Daoy (cell line): ENCODE measurements around the gene BFSP2. TPM values are rescaled to one million over a fixed set of nuclear protein-coding genes. Genes with fewer than 3 reads are reported as not detected.
"Not testable (repeated sequence)": the region's sequence is repeated elsewhere in the genome, so short reads cannot be mapped to it uniquely, and the experiment has no call there.

ENCODE experiments used
- DNase-seq: peaks from one replicate; pipeline ENCODE4 v3.0.0-alpha.2; 2015; ENCODE audit warnings: low read depth
- total RNA-seq: library from RNA; depleted of rRNA; stranded (reverse); fragments of >200 nt; shearing (Covaris generic); gene quantifications from 2 replicates; pipeline ENCODE4 v1.2.3, GENCODE V29; 2014

The BFSP2 gene
- total RNA-seq, 1 experiment from 2014 or later: not detected

- DNase-seq: peak; percentile 36
Measured at GRCh38 chr3:133479895-133480669, 80.2 kb downstream of the BFSP2 start.

- not testable (repeated sequence) for DNase-seq
Measured at GRCh38 chr3:133482474-133482873, 82.6 kb downstream of the BFSP2 start.

DNA sequence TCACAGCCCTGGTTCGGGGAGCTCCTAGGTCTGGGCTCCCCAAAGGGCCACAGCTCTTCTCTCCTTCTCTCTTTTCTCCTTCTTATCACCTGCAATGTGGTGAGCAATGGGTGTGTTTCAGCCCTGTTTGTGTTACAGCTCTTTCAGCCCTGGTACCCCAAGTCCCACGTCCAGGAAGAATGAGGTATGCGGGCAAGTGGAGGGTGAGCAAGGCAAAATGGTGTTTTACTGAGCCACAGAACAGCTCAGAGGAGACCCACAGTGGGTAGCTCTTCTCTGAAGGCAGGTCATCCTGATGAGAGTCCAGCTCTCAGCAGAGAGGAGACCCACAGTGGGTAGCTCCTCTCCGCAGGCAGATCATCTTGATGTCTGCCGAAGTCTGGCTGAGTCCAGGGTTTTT, 86.8 kb downstream of the BFSP2 start:
- DNase-seq: no peak

- DNase-seq: no peak
Measured at GRCh38 chr3:133487204-133487603, 87.3 kb downstream of the BFSP2 start.

DNA sequence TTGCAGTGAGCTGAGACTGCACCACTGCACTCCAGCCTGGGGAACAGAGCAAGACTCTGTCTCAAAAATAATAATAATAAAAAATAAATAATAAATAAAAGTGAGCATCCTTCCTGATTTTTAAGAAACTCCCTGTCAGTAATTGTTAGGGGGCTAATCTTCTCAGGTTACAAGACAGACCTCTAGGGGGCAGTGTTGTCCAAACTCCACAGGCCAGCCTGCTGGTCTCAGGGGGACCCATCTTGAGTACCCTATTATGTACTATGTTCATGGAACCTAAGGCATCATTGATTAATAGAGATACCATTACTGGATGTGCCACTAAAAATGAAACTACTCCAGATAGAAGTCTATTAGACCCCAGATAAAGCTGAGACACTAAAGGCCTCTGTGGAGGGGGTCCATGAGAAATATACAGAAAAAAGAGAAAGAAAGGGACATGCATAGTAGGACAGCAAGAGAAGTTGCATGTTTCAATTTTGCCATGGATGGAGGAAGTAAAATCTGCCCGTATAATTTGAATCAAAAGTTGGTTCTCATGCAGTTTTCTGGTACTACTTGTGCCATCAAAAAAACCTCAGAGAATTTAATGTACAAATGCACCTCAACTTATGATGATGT, 88.2 kb downstream of the BFSP2 start:
- peak; percentile 39 for DNase-seq

DNA sequence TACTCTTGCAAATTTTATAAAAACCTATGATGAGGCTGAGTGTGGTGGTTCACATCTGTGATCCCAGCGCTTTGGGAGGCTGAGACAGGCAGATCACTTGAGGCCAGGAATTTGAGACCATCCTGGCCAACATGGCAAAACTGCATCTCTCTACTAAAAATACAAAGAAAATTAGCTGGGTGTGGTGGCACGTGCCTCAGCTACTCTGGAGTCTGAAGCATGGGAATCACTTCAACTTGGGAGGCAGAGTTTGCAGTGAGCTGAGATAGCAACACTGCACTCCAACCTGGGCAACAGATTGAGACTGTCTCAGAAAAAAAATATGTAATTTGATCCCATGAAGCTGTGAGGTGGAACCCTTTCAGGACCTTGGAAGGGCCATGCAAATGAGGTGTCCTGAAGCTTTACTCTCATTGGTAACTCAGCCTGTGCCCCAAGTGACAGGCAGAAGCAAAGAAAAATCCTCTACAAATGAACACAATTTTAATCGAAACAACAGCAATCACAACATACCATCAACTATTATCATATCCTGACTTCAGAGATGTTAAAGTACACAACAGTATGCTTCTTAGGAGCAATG, 89.0 kb downstream of the BFSP2 start:
- peak; percentile 34 for DNase-seq

GRCh38 chr3:133489466-133490085, 89.7 kb downstream of the BFSP2 start:
- DNase-seq: peak; percentile 22

DNA sequence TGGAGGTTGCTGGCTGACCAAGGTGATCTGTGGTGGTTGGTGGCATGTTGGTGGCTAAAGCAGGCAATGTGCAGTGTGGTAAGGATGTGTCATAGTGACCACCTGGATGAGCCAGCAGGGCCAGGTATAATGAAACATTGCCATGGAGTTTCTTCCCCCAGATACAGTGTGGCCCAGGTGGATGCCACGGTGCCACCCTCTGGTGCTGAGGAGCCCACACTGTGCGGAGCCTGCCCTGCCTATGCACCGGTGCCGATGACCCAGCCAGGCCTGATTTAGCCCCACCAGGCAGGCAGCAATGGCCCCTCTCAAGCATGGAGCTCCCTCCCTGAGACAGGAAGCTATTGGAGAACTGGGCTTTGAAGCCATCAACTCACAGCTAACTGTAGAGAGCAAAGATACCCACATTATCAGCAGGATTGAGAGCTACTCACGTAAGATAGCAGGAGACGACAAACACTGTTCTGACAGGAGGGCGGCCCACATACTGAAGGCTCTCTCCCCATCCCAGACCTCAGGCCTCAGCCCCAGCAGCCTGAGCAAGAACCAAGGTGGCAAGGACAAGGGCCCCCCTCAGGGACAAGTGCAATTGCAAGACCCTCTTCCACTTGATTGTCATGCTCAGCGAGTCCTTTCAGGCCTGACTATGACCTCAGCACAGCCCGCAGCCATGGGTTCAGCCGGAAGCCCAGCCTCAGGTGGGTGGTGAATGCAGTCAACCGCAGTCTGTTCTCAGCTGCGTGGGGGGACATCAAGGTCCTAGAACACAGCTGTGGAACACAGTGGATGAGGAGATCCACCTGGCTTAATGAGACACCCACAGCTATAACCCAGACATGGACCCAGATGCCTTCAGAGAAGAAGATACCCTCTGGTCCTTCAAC, 90.9 kb downstream of the BFSP2 start:
- DNase-seq: no peak

- no peak for DNase-seq
Measured at GRCh38 chr3:133491481-133492059, 91.7 kb downstream of the BFSP2 start.

- no peak for DNase-seq
Measured at GRCh38 chr3:133492159-133492741, 92.4 kb downstream of the BFSP2 start.

- peak; percentile 38 for DNase-seq
Measured at GRCh38 chr3:133494469-133494868, 94.6 kb downstream of the BFSP2 start.

DNA sequence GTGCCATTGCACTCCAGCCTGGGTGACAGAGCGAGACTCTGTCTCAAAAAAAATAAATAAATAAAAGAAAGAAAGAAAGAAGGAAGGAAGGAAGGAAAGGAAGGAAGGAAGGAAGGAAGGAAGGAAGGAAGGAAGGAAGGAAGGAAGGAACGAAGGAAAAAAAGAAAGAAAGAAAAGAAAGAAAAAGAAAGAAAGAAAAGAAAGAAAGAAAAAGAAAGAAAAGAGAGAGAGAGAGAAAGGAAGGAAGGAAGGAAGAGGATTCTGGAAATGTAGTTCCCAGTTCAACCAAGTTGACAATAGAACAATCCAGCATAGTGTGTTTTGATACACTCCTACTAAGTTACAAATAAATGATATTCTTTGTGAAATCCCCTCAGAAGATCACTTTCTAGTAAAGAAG, 102.7 kb downstream of the BFSP2 start:
- not testable (repeated sequence) for DNase-seq

GRCh38 chr3:133503409-133503808, 103.6 kb downstream of the BFSP2 start:
- DNase-seq: no peak

DNA sequence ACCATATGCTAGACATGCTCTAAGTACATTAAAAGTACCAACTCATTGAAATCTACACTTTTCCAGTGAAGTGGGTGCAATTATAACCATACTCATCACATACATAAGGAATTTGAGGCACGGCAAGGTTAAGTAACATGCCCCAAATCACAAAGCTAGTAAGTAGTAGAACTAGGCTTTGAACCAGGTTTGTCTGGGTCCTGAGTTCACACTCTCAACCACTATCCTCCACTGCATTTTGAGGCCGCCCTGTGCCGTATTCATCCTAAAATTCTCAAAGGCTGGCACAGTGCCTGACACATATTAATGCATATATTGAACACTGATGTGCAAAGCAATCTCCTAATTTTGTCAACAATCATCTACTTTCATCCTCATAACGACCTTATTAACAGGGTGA, 104.9 kb downstream of the BFSP2 start:
- DNase-seq: no peak

DNA sequence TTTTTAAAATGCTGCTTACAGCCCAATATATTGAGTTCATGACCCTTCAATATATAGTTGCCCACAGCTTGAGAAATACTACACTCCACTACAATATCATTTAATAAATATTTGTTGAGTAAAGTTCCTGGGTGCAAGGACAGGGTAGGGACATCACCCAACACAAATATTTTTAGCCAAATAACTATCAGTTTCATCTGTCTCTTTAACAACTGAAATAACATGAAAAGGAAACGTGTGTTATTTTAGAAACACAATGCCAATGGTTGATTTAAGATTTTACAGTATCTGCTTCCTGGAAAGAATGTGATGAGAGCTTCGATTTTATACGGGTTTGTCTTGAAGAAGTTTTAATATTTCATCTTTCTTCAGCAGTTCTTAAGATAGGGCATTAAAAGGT, 106.0 kb downstream of the BFSP2 start:
- DNase-seq: no peak

GRCh38 chr3:133506215-133506901, 106.5 kb downstream of the BFSP2 start:
- DNase-seq: no peak

DNA sequence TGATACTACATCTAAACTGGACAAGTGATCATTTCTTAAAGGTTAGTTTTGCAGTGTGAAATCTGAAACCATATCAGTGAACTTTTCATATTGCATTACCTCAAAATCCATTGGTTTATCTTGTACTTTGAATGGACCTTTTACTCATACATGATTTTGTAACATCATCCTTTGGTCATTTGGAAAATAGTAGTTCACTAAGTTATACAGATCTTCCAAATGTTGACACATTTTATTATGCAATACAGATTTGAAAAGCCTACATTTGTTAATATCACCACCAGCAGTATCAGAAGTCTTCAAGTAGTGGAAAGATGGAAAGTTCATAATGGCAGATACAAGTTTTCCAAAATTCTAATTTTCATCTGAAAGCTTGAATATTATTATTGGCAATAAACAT, 109.6 kb downstream of the BFSP2 start:
- no peak for DNase-seq

GRCh38 chr3:133512416-133513089, 112.7 kb downstream of the BFSP2 start:
- no peak for DNase-seq

DNA sequence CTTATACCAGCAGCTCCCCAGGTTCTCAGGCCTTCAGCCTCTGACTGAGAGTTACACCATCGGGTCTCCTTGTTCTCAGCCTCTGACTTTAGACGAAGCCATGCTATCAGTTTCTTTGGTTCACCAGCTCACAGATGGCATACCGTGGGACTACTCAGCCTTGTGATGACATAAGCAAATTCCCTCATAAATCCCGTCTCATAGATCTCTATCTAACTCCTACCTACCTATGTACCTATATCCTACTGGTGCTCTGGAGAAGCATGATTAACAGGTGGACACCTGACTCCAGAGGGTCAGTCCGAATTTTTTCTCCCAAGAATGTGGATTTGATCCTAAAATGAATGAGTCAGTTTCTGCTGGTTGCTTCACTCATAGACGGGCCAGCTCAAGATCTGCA, 114.6 kb downstream of the BFSP2 start:
- DNase-seq: no peak

DNA sequence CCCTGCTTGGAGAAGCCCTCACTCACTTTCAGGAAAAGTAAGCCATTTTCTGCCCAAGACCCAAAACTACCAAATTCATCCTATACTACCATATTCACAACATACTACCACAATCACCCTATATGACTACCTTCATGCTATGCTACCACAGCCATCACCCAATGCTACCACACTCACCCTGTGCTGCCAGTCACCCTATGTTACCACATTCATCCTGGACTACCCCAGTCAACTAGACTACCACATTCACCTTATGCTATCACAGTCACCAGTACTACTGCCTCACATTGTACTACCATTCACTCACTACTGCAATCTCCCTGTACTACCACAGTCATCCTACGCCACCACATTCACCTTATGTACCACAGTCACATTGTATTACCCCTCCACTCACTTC, 115.3 kb downstream of the BFSP2 start:
- DNase-seq: no peak
